Esophagus squamous epithelium (tissue), 5 donors: ENCODE data around the gene CPE. TPM values are rescaled to one million over a fixed set of nuclear protein-coding genes. Genes with fewer than 3 reads are reported as not detected.

Source experiments
- DNase-seq: peaks from one replicate; lab custom pipeline; 2025; lab: John Stamatoyannopoulos, UW
- H3K27ac ChIP-seq, 4 donors: fragments of 200-600 bp; sonication (generic); one replicate each; pipeline ENCODE4 v1.5.1; 2016 to 2019; ENCODE audit warnings: mild to moderate bottlenecking in 1 of 4
- H3K27me3 ChIP-seq, 4 donors: fragments of 200-600 bp; sonication (generic); 1 replicate in 3 of 4; 2 replicates in 1 of 4; pipeline versions ENCODE4 v1.5.1 to v1.6.0; 2017 to 2021; ENCODE audit warnings: antibody characterized with exemption in 1 of 4
- H3K36me3 ChIP-seq, 3 donors: fragments of 200-600 bp; sonication (generic); one replicate each; pipeline ENCODE4 v1.5.1; 2016 to 2019
- H3K4me1 ChIP-seq, 3 donors: fragments of 200-600 bp; sonication (generic); one replicate each; pipeline ENCODE4 v1.5.1; 2017 to 2019
- H3K4me3 ChIP-seq, 4 donors: fragments of 200-600 bp; sonication (generic); 1 replicate in 3 of 4; 2 replicates in 1 of 4; pipeline ENCODE4 v1.5.1; 2016 to 2019; ENCODE audit warnings: mild to moderate bottlenecking in 2 of 4, moderate library complexity in 1 of 4
- H3K9me3 ChIP-seq, 3 donors: fragments of 200-600 bp; sonication (generic); one replicate each; pipeline ENCODE4 v1.5.1; 2016 to 2019
- POLR2A ChIP-seq, 4 donors: fragments of 450-650 bp; IDR thresholded peaks; one replicate each; pipeline ENCODE4 v1.6.1; 2017; ENCODE audit warnings: antibody characterized with exemption in 4 of 4, mild to moderate bottlenecking in 4 of 4, moderate library complexity in 3 of 4
- WGBS, 2 donors: methylation state at CpG; one replicate each; pipeline ENCODE4 v1.1.5; 2018; 5-methylcytosine and 5-hydroxymethylcytosine counted together
- intact Hi-C: fragments of 100-400 bp; cut with DNase I; formaldehyde crosslinking; loops from one replicate; pipeline ENCODE4 v1.15.0; 2022
- total RNA-seq, 4 donors: library from RNA; depleted of rRNA; stranded (reverse); fragments of >200 nt; gene quantifications; one replicate each; pipeline ENCODE4 v1.1.0, GENCODE V29; 2016
- TF ChIP-seq, protein P1 (sequence below), 6 experiments: fragments of 450-650 bp in 4 of 6; fragments of 200-600 bp in 2 of 6; sonication (generic) in 2 of 6; IDR thresholded peaks; one replicate each; pipeline ENCODE4 v1.5.1; 2016 to 2019; ENCODE audit warnings: antibody characterized with exemption in 6 of 6, mild to moderate bottlenecking in 4 of 6, moderate library complexity in 4 of 6
- donor health status: DM: yes; HTN: yes; CAD: no.

CPE gene
- total RNA-seq, 4 donors from 2014 or later, result 6.6 to 50.4 (median 24.1) TPM

DNA sequence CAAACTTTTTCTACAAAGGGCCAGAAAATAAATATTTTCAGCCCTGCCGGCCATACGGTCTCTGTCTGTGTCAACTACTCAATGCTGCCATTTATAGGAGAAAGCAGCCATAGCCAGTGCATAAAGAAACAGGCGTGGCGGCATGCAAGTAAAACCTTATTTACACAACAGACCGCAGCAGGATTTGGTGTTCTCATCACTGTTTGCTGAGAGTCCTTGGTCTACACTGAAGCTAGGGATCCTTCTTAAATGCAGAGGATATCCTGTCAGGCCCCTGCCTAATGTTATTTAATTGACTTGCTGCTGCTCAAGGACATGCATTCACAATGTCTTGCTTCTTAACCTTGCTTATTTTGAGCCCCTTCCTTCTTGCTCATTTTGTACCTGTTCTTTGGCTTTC lies 54.7 kb downstream of the CPE start:
- H3K27me3 ChIP-seq, result peaks cover 0 to 7% (median 0%) of the 10 kb centered on the region in 4 donors
- H3K4me1 ChIP-seq, result peaks cover 0 to 8% (median 0%) of the 10 kb centered on the region in 3 donors
- DNase-seq, result no peak
- TF ChIP-seq, protein P1, sequence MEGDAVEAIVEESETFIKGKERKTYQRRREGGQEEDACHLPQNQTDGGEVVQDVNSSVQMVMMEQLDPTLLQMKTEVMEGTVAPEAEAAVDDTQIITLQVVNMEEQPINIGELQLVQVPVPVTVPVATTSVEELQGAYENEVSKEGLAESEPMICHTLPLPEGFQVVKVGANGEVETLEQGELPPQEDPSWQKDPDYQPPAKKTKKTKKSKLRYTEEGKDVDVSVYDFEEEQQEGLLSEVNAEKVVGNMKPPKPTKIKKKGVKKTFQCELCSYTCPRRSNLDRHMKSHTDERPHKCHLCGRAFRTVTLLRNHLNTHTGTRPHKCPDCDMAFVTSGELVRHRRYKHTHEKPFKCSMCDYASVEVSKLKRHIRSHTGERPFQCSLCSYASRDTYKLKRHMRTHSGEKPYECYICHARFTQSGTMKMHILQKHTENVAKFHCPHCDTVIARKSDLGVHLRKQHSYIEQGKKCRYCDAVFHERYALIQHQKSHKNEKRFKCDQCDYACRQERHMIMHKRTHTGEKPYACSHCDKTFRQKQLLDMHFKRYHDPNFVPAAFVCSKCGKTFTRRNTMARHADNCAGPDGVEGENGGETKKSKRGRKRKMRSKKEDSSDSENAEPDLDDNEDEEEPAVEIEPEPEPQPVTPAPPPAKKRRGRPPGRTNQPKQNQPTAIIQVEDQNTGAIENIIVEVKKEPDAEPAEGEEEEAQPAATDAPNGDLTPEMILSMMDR (IDR thresholded peaks at IDR 0.05), result no peak
- no peak for TF ChIP-seq POLR2A (IDR thresholded peaks at IDR 0.05)
- H3K9me3 ChIP-seq, result no peaks in the 10 kb centered on the region
- WGBS, 2 donors, result 70 to 80% methylated on average over 5 of the region's 5 CpGs
- no peaks in the 10 kb centered on the region for H3K36me3 ChIP-seq
- H3K4me3 ChIP-seq, result no peak overlapping the region
- intact Hi-C loops, result no loop called here
- H3K27ac ChIP-seq, result no peak overlapping the region

- H3K27ac ChIP-seq, result no peak overlapping the region
- intact Hi-C loops, result no loop called here
- 84% methylated on average over 3 of the region's 3 CpGs for WGBS, 2 donors
- no peak overlapping the region for H3K4me3 ChIP-seq
- DNase-seq, result no peak
- H3K36me3 ChIP-seq, result no peaks in the 10 kb centered on the region
- peaks cover 0 to 12% (median 0%) of the 10 kb centered on the region in 4 donors for H3K27me3 ChIP-seq
- no peaks in the 10 kb centered on the region for H3K9me3 ChIP-seq
- H3K4me1 ChIP-seq, result peaks cover 0 to 17% (median 5%) of the 10 kb centered on the region in 3 donors
- TF ChIP-seq POLR2A (IDR thresholded peaks at IDR 0.05), result no peak
- TF ChIP-seq, protein P1 (IDR thresholded peaks at IDR 0.05), result no peak
Measured at GRCh38 chr4:165437691-165438090, 58.9 kb downstream of the CPE start.

DNA sequence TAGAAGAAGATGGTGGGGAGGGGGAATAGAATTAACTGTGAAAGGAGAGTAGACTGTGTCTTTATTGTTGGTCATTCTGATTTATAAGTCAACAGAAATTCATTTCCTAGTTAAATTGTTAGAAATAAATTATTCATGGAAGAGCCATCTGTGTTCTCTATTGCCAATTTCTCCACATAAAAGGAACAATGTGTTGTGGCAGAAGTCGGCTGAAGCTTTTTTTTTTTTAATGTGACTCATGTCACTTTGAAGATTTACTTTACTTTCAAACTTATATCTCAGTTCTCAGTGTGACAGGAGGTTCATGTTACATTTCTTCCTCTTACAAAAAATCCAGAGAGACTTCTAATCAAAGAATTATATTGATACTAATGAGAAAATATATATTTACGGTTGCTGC lies 60.5 kb downstream of the CPE start:
- 42 to 45% methylated on average over 2 of the region's 2 CpGs for WGBS, 2 donors

GRCh38 chr4:165439981-165440380 lies 61.2 kb downstream of the CPE start:
- H3K9me3 ChIP-seq, result no peaks in the 10 kb centered on the region
- H3K27ac ChIP-seq, result no peak overlapping the region
- intact Hi-C loops, result no loop called here
- no peak overlapping the region for H3K4me3 ChIP-seq
- peaks cover 0 to 9% (median 5%) of the 10 kb centered on the region in 3 donors for H3K4me1 ChIP-seq
- 42 to 75% methylated on average over 1 of the region's 1 CpG for WGBS, 2 donors
- TF ChIP-seq, protein P1 (IDR thresholded peaks at IDR 0.05), result no peak
- TF ChIP-seq POLR2A (IDR thresholded peaks at IDR 0.05), result no peak
- no peaks in the 10 kb centered on the region for H3K36me3 ChIP-seq
- DNase-seq, result no peak
- peaks cover 0 to 12% (median 0%) of the 10 kb centered on the region in 4 donors for H3K27me3 ChIP-seq

More for the DNA sequence above, 60.5 kb downstream of the CPE start:
- Histone ChIP-seq H3K27me3 (peaks cover 0 to 12% (median 0%) of the 10 kb centered on the region in 4 donors), H3K36me3 (no peaks in the 10 kb centered on the region), H3K9me3 (no peaks in the 10 kb centered on the region), H3K27ac (no peak overlapping the region), H3K4me3 (no peak overlapping the region), H3K4me1 (peaks cover 0 to 9% (median 5%) of the 10 kb centered on the region in 3 donors)
- no peak for DNase-seq
- intact Hi-C loops, result no loop called here
- TF ChIP-seq POLR2A (IDR thresholded peaks at IDR 0.05), result no peak
- TF ChIP-seq, protein P1 (IDR thresholded peaks at IDR 0.05), result no peak

DNA sequence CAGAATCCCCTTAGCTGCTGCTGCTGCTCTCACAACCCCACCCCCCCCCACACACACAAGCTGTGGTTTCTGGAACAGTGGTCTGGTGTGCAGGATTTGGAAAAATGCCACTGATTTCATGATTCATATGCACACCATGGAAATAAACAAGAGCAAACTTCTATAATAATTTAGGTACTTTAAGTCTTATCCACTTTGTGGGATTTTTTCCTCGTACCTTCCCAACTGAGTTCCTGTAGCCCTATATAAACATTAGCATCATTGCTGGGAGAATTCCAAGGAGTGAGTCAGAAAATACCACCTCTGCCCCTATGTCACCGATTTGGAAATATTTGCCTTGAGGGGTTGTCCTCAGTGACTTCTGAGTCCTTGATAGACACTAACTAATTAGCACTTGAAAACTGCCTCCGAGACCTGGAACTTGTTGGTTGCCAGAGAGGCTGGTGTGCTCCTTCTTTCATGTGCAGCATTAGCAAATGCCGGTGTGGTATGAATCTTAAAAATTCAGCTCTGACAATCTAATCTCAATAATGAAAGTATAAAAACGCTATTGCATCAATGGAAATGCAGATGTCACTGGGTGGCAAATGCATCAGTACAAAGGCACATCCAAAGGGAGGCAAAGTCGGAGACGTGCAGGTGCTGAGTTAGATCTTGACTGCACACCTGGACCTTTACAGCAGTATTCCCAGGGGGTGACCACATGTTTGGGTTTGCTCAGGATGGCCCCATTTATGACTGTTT lies 61.8 kb downstream of the CPE start:
- TF ChIP-seq, protein P1 (IDR thresholded peaks at IDR 0.05), result no peak
- TF ChIP-seq POLR2A (IDR thresholded peaks at IDR 0.05), result no peak
- Histone ChIP-seq H3K9me3 (no peaks in the 10 kb centered on the region), H3K36me3 (no peaks in the 10 kb centered on the region), H3K27ac (no peak overlapping the region), H3K4me3 (peak overlapping the region in 1 of 4 donors; percentile 27), H3K27me3 (peaks cover 0 to 12% (median 0%) of the 10 kb centered on the region in 4 donors), H3K4me1 (peaks cover 0 to 9% (median 5%) of the 10 kb centered on the region in 3 donors)
- WGBS, 2 donors, result 48% methylated on average over 7 of the region's 7 CpGs
- no peak for DNase-seq
- intact Hi-C loops, result no loop called here
